HG02623 (cell line): Measurements from ENCODE around the gene SLCO2A1.

Source experiments
- ATAC-seq: cut with Tn5 transposase; IDR thresholded peaks from one replicate; pipeline ENCODE4 v1.9.1; 2021; ENCODE audit warnings: moderate library complexity; ENCODE audit not compliant: unreplicated experiment

Gene SLCO2A1

DNA sequence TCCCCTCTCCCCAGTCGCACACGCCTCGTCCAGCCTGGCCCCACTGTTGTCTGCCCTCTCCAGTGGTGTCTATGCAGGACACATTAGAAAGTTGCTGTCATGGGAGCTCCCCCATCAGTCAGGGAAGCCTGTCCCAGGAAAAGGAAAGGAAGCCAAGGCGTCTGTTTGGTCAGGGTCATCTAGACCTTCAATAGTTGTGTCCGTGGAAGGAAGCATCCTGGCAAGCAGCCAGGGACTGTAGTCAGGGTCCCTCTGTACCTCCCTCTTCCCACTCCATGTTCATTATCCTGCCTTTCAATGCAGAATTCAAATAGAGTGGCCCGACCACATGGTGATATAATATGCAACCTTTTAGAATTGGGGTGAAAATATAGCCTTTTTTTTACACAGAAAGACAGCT is 73.4 kb downstream of the SLCO2A1 start:
- no peak for ATAC-seq

GRCh38 chr3:133955892-133956291 is 73.8 kb downstream of the SLCO2A1 start:
- ATAC-seq, result no peak

- ATAC-seq, result no peak
Observed at GRCh38 chr3:133954717-133955360, 74.9 kb downstream of the SLCO2A1 start.

DNA sequence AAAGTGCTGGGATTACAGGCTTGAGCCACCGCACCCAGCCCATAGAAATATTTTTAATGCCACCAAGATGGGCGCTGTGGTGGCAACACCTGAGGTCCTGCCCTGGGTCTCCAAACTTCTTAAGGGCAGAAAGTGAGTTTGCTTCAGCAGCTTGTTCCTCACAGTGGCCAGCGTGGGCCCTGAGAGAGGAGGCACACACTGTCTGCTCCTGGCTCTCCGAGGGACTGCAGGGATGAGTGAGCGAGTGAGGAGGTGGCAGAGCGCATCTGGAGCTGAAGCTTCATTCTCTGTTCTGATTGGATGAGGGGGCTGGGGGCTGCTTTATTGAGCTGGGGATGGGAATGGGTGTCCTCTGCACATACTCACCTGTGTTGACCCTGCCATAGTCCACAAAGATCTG is 76.4 kb downstream of the SLCO2A1 start:
- no peak for ATAC-seq

GRCh38 chr3:133949438-133949837 is 80.3 kb downstream of the SLCO2A1 start:
- ATAC-seq, result no peak

- no peak for ATAC-seq
Observed at GRCh38 chr3:133948996-133949395, 80.7 kb downstream of the SLCO2A1 start.

DNA sequence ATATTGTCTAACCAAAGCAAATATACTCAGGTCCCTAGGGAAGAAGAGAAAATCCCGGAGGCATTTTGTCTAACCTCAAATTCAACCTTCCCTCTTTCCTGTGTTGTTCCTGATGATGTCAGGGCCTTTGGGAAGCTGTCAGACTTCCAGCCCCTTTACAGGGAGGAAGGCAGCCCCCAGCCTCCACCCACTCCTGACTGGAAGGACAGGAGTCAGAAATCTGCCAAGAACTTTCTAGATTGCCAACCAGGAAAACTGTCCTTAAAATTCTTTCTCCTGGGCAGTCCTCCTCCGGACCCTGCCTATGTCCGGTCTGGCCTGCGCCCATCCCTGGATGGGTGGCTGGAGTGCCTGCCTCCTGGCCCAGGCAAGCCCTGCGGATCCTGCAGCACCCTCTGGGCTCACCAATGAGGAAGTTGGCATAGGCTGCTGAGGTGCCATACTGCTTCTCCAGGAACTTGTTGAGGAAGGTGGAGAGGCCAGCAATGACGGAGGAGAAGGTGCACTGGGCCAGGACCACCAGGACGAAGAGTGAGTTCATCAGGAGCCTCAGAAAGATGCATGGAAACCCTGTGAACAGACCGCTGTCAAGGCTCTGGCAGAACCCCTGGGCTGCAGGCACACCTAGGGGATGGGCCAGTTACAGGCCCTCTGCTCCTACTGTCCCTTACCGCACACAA is 81.5 kb downstream of the SLCO2A1 start:
- ATAC-seq, result no peak

DNA sequence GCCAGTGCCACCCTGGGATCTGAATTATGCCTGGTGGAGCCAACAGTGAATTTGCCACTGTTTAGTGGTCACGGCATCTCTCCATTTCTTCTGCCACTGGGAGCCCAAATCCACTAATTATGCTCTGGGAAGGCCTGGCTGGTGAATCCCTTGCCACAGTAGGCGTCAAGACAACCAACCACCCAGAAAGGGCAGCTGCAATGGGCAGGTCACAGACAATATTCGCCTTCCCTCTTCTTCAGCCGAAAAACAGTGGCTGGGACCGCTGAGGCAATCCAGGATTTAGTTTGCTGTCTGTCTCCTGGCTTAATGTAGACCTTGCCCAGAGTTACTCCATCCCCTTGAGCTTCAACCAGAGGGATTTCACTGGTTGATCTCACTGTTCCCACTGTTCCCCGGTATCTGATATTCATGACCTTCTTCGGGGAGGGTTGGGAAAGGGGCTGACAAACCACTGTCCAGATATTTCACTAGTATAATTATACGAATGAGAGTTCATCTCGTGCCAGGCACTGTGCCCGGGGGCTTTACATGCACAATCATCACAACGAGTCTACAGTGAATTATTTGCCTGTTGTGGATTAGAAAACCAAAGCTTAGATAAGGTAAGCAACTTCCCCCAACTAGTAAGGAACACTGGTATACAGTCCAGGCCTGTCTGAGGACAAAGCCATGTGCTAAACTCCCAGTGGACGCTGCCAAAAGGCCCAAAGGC is 84.2 kb downstream of the SLCO2A1 start:
- no peak for ATAC-seq

GRCh38 chr3:133944641-133945380 is 84.9 kb downstream of the SLCO2A1 start:
- ATAC-seq, result no peak

DNA sequence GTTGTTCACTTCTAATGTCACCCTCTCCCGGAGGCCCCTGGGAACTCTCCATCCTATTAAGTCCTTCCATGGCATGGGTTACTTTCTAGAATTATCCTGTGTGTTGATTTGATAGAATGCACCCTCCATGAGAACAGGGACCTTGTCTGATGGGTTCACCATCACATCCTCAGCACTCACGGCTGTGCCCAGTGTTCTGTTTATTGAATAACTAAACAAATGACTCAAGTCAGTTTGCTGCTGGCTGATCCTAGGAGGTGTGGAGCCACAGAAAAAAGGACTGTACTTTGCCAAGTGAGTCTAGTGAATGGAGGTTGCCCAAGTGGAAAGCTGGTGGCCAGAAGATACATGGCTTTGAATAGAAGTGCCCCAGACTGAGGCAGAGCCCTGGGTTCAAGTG is 85.5 kb downstream of the SLCO2A1 start:
- ATAC-seq, result no peak

- no peak for ATAC-seq
Observed at GRCh38 chr3:133943639-133944141, 86.0 kb downstream of the SLCO2A1 start.

DNA sequence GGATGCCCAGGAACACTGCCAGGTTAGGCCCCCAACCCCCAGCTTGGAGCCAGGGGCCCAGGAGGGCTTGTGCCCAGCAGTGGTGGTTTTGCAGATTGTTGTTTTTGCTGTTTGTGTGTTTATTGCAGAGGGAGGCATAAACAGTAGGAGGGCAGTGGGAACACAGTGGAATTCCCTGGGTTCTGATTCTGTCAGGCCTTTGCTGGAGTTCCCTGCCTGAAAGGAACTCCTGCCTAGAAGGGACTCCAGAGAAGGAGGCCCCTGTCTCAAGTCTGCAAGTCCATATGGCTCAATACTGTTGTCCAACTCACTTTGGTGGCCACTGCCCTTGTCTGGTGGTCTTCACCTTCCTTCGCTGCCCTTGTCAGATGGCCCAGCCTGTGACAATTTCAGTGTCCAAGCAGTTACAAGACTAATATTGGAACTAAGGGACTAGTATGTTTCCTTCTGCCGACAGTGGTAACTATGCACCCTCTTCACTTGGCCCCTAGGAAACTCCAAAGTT is 86.6 kb downstream of the SLCO2A1 start:
- no peak for ATAC-seq

GRCh38 chr3:133941415-133941821 is 88.3 kb downstream of the SLCO2A1 start:
- no peak for ATAC-seq

- ATAC-seq, result no peak
Observed at GRCh38 chr3:133940536-133940935, 89.2 kb downstream of the SLCO2A1 start.

GRCh38 chr3:133939463-133939835 is 90.3 kb downstream of the SLCO2A1 start:
- ATAC-seq, result no peak

- no peak for ATAC-seq
Observed at GRCh38 chr3:133938770-133939462, 90.8 kb downstream of the SLCO2A1 start.

GRCh38 chr3:133937756-133938601 is 91.7 kb downstream of the SLCO2A1 start:
- no peak for ATAC-seq

DNA sequence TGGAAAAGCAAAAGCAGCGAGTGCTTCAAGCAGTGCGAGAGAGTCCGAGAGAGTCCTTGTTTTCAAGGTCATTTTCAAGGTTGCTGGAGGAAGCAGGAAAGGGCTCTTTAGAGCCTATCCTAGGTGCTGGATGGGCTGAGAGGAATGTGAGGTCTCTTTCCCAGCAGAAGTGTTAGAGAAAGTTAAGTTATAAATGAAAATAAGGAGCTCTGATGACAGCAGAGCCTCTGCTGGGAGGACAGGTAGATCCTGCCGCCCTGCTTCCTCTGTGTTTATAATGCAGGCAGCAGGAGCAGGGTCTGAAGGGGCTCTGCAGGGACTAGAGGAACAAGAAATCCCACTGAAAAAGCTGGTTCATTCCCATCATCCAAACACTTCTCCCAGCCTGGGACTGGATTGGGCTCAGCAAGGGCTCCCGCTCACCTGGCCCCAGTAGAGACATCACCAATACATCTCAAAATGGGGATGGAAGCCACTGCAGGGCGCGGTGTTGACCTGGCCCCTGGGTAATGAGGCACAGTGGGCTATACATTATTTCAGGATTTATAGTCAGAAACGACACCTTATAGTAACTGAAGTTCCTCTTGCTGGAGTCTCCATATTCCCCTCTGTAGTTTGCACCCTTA is 92.6 kb downstream of the SLCO2A1 start:
- no peak for ATAC-seq
